22Rv1 (cell line): ENCODE measurements around the gene VIM.
A peak's percentile ranks its signal among the peaks of the same experiment; 100 is the strongest.
"Not testable (repeated sequence)": the region's sequence is repeated elsewhere in the genome, so short reads cannot be mapped to it uniquely, and the experiment has no call there.

Source experiments
- H3K27ac ChIP-seq: fragments of 450-650 bp; 2 replicates; pipeline ENCODE4 v1.5.1; 2017
- ZFX ChIP-seq: fragments of 450-650 bp; IDR thresholded peaks from 2 replicates; pipeline ENCODE4 v1.6.1; 2017; ENCODE audit warnings: antibody characterized with exemption, borderline replicate concordance
- TF ChIP-seq, protein P1 (sequence below): fragments of 450-650 bp; IDR thresholded peaks from 2 replicates; pipeline ENCODE4 v1.5.1; 2017; ENCODE audit warnings: mild to moderate bottlenecking

VIM gene

DNA sequence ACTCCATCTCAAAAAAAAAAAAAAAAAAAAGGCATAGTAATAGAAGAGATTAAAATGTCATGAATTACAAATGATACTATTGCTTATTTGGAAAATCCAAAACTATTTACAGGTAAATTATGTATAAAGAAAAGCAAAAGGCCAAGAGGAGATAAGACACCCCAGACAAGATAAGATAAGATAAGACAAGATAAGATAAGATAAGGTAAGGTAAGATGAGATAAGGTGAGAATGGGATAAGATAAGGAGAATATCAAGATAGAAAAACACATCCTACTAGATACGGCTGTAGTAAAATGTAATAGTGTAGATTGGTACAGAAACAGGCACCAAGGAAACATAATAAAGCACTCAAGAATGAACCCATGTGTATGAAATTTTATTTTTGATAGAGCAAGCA lies 20.9 kb downstream of the VIM start:
- no peak for TF ChIP-seq ZFX
- TF ChIP-seq, protein P1, sequence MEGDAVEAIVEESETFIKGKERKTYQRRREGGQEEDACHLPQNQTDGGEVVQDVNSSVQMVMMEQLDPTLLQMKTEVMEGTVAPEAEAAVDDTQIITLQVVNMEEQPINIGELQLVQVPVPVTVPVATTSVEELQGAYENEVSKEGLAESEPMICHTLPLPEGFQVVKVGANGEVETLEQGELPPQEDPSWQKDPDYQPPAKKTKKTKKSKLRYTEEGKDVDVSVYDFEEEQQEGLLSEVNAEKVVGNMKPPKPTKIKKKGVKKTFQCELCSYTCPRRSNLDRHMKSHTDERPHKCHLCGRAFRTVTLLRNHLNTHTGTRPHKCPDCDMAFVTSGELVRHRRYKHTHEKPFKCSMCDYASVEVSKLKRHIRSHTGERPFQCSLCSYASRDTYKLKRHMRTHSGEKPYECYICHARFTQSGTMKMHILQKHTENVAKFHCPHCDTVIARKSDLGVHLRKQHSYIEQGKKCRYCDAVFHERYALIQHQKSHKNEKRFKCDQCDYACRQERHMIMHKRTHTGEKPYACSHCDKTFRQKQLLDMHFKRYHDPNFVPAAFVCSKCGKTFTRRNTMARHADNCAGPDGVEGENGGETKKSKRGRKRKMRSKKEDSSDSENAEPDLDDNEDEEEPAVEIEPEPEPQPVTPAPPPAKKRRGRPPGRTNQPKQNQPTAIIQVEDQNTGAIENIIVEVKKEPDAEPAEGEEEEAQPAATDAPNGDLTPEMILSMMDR: no peak

DNA sequence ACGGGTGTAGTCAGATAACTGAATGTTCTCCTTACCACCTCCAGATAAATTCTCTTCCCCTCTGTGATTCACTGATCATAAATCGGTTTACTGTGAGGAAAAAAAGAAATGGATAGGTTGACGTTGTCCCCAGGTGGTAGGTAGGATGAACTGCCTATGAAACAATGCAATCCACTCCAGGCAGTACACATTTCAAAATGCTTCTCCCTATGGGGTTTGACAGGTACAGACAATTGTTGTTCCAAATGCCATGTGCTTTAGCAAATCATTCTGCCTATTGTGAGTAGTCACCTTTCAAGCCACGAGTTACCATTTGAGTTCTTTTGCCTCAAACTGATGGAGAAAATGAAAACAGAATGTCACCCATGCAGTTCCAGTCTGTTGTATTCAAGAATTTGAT lies 21.8 kb downstream of the VIM start:
- H3K27ac ChIP-seq: no peak overlapping the region
- no peak for TF ChIP-seq ZFX
- TF ChIP-seq, protein P1: peak; percentile 17; the same call in 1 of the 2 replicates

More for the DNA sequence above, 20.9 kb downstream of the VIM start:
- no peak overlapping the region for H3K27ac ChIP-seq

DNA sequence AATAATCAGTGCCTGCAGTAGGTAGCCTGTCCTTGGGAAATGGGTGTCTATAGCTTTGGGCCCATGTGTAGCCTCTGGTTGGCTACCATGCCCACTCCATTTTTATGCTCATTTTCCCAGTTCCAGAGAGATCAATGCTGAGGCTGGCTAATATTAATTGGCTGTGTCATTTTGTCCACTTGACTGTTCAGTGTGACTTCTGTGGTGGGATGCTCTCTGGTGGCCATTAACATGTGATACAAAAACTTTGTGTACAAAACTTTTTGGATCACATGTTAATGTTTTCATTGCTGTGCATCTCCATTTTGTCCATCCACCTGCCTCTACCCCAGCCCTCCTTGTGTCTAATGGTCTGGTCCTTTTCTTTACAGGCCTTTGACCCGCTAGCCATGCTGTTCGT lies 22.7 kb downstream of the VIM start:
- TF ChIP-seq ZFX: no peak
- TF ChIP-seq, protein P1: no peak
- H3K27ac ChIP-seq: no peak overlapping the region

DNA sequence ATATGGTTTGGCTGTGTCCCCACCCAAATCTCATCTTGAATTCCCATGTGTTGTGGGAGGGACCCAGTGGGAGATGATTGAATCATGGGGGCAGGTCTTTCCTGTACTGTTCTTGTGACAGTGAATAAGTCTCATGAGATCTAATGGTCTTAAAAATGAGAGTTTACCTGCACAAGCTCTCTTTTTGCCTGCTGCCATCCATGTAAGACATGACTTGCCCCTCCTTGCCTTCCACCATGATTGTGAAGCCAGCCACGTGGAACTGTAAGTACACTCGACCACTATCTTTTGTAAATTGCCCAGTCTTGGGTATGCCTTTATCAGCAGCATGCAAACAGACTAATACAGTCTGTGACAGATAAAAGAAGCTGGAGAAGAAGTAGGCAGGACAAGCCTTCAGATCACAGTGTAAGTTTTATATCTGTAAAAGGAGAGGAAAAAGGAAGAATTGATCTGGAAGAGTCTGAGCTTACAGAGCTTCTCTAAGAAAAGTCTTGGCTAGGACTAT lies 26.6 kb downstream of the VIM start:
- not testable (repeated sequence) for H3K27ac ChIP-seq

DNA sequence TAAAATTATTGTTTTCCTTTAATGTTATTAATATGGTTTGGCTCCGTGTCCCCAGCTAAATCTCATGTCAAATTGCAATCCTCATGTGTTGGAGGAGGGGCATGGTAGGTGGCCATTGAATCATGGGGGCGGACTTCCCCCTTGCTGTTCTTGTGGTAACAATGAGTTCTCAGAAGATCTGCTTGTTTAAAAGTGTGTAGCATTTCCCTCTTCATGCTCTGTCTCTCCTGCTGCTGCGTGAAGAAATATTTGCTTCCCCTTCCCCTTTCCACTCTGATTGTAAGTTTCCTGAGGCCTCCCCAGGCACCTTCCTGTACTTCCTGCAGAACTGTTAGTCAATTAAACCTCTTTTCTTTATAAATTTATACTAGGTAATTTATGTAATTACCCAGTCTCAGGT lies 27.5 kb downstream of the VIM start:
- H3K27ac ChIP-seq: no peak overlapping the region
- TF ChIP-seq, protein P1: no peak
- TF ChIP-seq ZFX: no peak

DNA sequence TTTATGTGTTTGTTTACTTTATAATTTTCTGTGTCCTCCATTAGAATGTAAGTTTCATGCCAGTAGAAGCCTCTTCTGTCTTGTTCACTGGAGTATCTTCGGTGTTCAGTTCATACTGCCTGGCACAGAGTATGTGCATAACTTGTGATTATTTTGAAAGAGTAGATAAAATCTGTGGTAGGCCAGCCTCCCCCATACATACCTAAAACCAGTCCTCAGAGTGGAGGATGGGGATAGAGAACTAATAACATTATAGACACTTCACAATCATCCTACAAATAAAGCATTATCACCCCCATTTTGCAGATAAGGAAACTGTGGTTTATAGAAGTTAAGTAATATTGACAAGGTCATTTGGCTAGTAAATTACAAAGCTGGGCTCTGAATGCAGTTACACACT lies 28.0 kb downstream of the VIM start:
- TF ChIP-seq, protein P1: no peak
- no peak for TF ChIP-seq ZFX
- no peak overlapping the region for H3K27ac ChIP-seq

DNA sequence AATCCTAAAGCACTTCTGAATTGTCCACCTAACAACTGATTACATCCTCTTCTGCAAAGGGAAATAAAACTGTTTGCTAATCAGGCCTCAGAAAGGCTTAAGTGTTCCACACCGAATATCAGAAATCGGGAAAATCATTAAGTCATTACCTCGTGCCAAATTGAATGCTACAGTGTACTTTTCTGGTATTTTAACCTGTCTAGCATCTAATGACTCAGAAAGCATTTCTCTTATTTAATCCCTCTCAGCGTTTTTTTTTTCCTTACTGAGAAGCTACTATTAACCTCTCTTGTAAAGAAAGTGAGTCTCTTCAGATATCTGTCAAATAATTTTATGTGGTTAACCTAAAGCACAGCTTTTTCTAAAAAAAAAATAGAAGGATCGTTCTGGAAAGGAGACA lies 28.6 kb downstream of the VIM start:
- no peak for TF ChIP-seq ZFX
- TF ChIP-seq, protein P1: no peak
- H3K27ac ChIP-seq: no peak overlapping the region
